Suprapubic skin (tissue), 3 donors: Measurements from ENCODE around the gene DYRK4.

ENCODE experiments used
- POLR2A ChIP-seq, 2 donors: fragments of 450-650 bp; IDR thresholded peaks; one replicate each; pipeline ENCODE4 v1.6.1; 2017; ENCODE audit warnings: antibody characterized with exemption in 2 of 2, mild to moderate bottlenecking in 2 of 2, moderate library complexity in 2 of 2
- TF ChIP-seq, protein P1 (sequence below), 2 donors: fragments of 200-600 bp in 1 of 2; fragments of 450-650 bp in 1 of 2; sonication (generic) in 1 of 2; IDR thresholded peaks; one replicate each; pipeline ENCODE4 v1.5.1; 2016 to 2019; ENCODE audit warnings: antibody characterized with exemption in 2 of 2, mild to moderate bottlenecking in 1 of 2, moderate library complexity in 1 of 2

DNA sequence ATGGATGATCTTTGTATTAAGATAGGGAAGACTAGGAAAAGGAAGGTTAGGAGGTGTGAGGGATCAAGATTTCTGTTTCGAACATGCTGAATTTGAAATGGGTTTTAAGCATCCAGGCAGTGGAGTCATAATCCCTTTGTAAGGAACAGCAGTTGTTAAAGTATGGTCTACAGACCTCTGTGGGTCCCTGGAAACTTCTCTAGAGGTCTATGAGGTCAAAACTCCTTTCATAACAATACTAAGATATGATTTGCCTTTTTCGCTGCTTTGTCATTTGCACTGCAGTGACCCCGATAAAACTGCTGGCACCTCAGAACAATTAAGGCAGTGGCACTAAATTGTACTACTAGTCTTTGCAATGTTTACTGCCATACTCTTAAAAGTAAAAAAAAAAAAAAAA lies 21.8 kb upstream of the DYRK4 start:
- TF ChIP-seq, protein P1, sequence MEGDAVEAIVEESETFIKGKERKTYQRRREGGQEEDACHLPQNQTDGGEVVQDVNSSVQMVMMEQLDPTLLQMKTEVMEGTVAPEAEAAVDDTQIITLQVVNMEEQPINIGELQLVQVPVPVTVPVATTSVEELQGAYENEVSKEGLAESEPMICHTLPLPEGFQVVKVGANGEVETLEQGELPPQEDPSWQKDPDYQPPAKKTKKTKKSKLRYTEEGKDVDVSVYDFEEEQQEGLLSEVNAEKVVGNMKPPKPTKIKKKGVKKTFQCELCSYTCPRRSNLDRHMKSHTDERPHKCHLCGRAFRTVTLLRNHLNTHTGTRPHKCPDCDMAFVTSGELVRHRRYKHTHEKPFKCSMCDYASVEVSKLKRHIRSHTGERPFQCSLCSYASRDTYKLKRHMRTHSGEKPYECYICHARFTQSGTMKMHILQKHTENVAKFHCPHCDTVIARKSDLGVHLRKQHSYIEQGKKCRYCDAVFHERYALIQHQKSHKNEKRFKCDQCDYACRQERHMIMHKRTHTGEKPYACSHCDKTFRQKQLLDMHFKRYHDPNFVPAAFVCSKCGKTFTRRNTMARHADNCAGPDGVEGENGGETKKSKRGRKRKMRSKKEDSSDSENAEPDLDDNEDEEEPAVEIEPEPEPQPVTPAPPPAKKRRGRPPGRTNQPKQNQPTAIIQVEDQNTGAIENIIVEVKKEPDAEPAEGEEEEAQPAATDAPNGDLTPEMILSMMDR (IDR thresholded peaks at IDR 0.05): no peak
- TF ChIP-seq POLR2A (IDR thresholded peaks at IDR 0.05): no peak
